Fibroblast of gingiva (primary cell): ENCODE results near the gene ZNF14.
A peak's percentile ranks its signal among the peaks of the same experiment; 100 is the strongest.
"Not testable (repeated sequence)": the region's sequence is repeated elsewhere in the genome, so short reads cannot be mapped to it uniquely, and the experiment has no call there.

Experiments
- DNase-seq: peaks from one replicate; pipeline ENCODE4 v3.0.0-alpha.2; 2011; ENCODE audit warnings: low read depth

ZNF14 gene

GRCh38 chr19:19687090-19687489 lies 45.8 kb downstream of the ZNF14 start:
- no peak for DNase-seq

GRCh38 chr19:19686580-19686979 lies 46.3 kb downstream of the ZNF14 start:
- no peak for DNase-seq

- DNase-seq, result not testable (repeated sequence)
Measured at GRCh38 chr19:19686119-19686518, 46.8 kb downstream of the ZNF14 start.

- DNase-seq, result no peak
Measured at GRCh38 chr19:19679176-19680073, 53.5 kb downstream of the ZNF14 start.

GRCh38 chr19:19677579-19677978 lies 55.3 kb downstream of the ZNF14 start:
- no peak for DNase-seq

GRCh38 chr19:19674315-19674714 lies 58.6 kb downstream of the ZNF14 start:
- no peak for DNase-seq

- DNase-seq, result no peak
Measured at GRCh38 chr19:19672816-19673215, 60.1 kb downstream of the ZNF14 start.

GRCh38 chr19:19670070-19670551 lies 62.8 kb downstream of the ZNF14 start:
- DNase-seq, result no peak

- peak; percentile 86 for DNase-seq
Measured at GRCh38 chr19:19668230-19669012, 64.5 kb downstream of the ZNF14 start, which contains the start of gene ZNF101. Gene ZNF101, plus strand, starts transcription at chr19:19668839. Its CDS starts 125 bp downstream, at chr19:19668964.

- not testable (repeated sequence) for DNase-seq
Measured at GRCh38 chr19:19665420-19665948, 67.4 kb downstream of the ZNF14 start.

- DNase-seq, result peak; percentile 98
Measured at GRCh38 chr19:19663256-19664120, 69.4 kb downstream of the ZNF14 start, which contains the start of gene ATP13A1. Gene ATP13A1, minus strand, starts transcription at chr19:19663676. Its CDS starts 10 bp downstream, at chr19:19663666.

- no peak for DNase-seq
Measured at GRCh38 chr19:19662871-19663255, 70.0 kb downstream of the ZNF14 start.

- no peak for DNase-seq
Measured at GRCh38 chr19:19662344-19662743, 70.6 kb downstream of the ZNF14 start.

GRCh38 chr19:19661675-19662251 lies 71.1 kb downstream of the ZNF14 start:
- no peak for DNase-seq

GRCh38 chr19:19661141-19661674 lies 71.7 kb downstream of the ZNF14 start:
- no peak for DNase-seq
